BLaER1 (cell line): ENCODE data around the gene USP25.

Source experiments
- H3K27ac ChIP-seq: shearing (Covaris generic); formaldehyde crosslinking; 2 replicates; pipeline ENCODE4 v1.8.1; 2022
- H3K27me3 ChIP-seq: shearing (Covaris generic); formaldehyde crosslinking; 2 replicates; pipeline ENCODE4 v1.8.1; 2022
- H3K36me3 ChIP-seq: shearing (Covaris generic); formaldehyde crosslinking; 2 replicates; pipeline ENCODE4 v1.8.1; 2022
- H3K4me1 ChIP-seq: shearing (Covaris generic); formaldehyde crosslinking; 2 replicates; pipeline ENCODE4 v1.8.1; 2022
- H3K4me2 ChIP-seq: shearing (Covaris generic); formaldehyde crosslinking; 2 replicates; pipeline ENCODE4 v1.8.1; 2022
- H3K4me3 ChIP-seq: shearing (Covaris generic); formaldehyde crosslinking; 2 replicates; pipeline ENCODE4 v1.8.1; 2022
- H3K9ac ChIP-seq: shearing (Covaris generic); formaldehyde crosslinking; 2 replicates; pipeline ENCODE4 v1.8.1; 2022
- H3K9me3 ChIP-seq: shearing (Covaris generic); formaldehyde crosslinking; 2 replicates; pipeline ENCODE4 v1.8.1; 2022
- H4K20me1 ChIP-seq: shearing (Covaris generic); formaldehyde crosslinking; 2 replicates; pipeline ENCODE4 v1.8.1; 2022
- Cebpa-rat ChIP-seq: shearing (Covaris generic); IDR thresholded peaks from 2 replicates; pipeline ENCODE4 v1.8.1; 2022

The USP25 gene

DNA sequence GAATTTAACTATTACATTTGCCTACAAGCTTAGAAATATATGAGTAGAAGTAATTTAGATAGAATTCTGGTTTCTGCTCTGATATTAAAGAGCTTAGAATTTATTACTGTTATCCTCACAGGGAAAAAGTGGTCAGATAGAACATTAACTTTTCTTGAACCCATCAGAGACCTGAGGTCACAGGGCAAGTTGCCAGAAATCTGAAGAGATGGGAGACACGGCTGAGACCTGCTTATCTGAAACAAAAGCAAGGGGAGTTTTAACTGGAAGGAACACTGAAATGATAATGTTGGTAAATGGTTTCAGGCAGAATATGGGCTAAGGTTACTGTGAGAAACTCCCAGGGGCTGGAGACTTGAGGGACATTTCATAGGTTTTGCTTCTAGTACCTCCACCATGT lies 28.0 kb upstream of the USP25 start:
- H3K4me2 ChIP-seq = no peak overlapping the region

DNA sequence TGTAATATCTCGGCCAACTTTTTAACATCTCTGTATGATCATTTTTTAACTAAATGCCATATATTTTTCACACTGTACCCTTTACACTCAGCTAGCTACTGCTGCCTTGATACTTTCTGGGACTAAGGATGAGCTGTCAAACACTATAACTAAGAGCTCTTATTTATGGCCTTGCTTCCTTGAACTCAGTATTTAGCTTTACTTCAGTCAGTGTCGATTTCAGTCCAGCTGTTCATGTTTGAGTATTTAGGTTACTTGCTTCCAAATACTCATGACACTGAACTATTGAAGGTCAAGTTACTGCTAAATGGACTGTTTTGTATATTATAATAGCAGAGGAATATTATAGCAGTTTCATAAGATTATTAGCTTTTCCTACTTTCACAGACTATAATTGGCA lies 25.9 kb upstream of the USP25 start:
- Histone ChIP-seq H3K4me1 (no peaks in the 10 kb centered on the region), H3K4me3 (no peak overlapping the region), H3K36me3 (no peaks in the 10 kb centered on the region), H3K4me2 (no peak overlapping the region), H3K27me3 (no peaks in the 10 kb centered on the region), H3K9me3 (no peaks in the 10 kb centered on the region), H3K27ac (no peak overlapping the region), H3K9ac (no peak overlapping the region), H4K20me1 (no peaks in the 10 kb centered on the region)
- no peak for TF ChIP-seq Cebpa-rat

More for the DNA sequence above, 28.0 kb upstream of the USP25 start:
- Histone ChIP-seq H4K20me1 (no peaks in the 10 kb centered on the region), H3K36me3 (no peaks in the 10 kb centered on the region), H3K4me1 (no peaks in the 10 kb centered on the region), H3K9ac (no peak overlapping the region), H3K9me3 (no peaks in the 10 kb centered on the region), H3K4me3 (no peak overlapping the region), H3K27ac (no peak overlapping the region), H3K27me3 (no peaks in the 10 kb centered on the region)
- no peak for TF ChIP-seq Cebpa-rat

DNA sequence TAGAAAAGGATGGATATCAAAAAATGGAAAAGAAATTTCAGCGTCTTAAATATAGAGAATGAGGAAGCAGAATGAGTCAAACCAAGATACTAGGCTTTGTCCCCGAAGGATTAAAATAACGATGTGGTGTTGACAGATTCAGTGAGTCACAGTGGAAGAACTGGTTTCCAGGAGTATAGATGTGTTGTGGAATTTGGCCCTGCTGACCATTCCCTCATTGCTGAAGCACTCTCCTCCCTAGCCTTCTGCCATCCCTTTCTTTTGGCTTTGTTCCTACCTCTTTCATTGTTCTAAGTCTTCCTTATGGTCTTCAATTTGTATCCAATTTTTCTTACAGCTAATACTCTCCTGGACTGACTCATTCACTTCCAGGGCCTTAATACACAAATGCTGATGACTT lies 23.1 kb upstream of the USP25 start:
- Histone ChIP-seq H4K20me1 (no peaks in the 10 kb centered on the region), H3K9ac (no peak overlapping the region), H3K27ac (no peak overlapping the region)

DNA sequence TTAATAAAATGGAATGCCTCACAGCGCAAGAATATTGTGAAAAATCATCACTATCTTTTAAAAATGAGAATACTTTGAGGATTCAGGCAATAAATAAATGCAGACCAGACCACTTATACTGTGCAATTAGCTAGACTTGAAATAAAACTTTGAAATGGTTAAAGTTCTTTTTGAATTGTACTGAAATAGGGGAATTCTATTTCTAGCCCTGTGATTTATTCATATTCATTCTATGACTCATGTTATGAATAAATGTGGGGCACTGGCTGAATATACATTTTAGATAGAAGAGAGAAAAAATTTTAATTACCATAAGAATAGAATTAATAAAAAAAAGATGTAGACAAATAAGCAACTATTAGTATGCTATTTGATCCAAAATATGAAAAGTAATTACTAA lies 16.4 kb upstream of the USP25 start:
- Histone ChIP-seq H4K20me1 (no peaks in the 10 kb centered on the region), H3K9ac (no peak overlapping the region), H3K4me1 (no peaks in the 10 kb centered on the region), H3K36me3 (no peaks in the 10 kb centered on the region), H3K4me3 (no peak overlapping the region), H3K27ac (no peak overlapping the region), H3K4me2 (no peak overlapping the region), H3K27me3 (no peaks in the 10 kb centered on the region), H3K9me3 (no peaks in the 10 kb centered on the region)
- no peak for TF ChIP-seq Cebpa-rat

More for the DNA sequence above, 23.1 kb upstream of the USP25 start:
- no peak for TF ChIP-seq Cebpa-rat
- no peaks in the 10 kb centered on the region for H3K27me3 ChIP-seq
- no peak overlapping the region for H3K4me3 ChIP-seq
- no peaks in the 10 kb centered on the region for H3K4me1 ChIP-seq
- no peaks in the 10 kb centered on the region for H3K36me3 ChIP-seq
- no peaks in the 10 kb centered on the region for H3K9me3 ChIP-seq
- H3K4me2 ChIP-seq = no peak overlapping the region

DNA sequence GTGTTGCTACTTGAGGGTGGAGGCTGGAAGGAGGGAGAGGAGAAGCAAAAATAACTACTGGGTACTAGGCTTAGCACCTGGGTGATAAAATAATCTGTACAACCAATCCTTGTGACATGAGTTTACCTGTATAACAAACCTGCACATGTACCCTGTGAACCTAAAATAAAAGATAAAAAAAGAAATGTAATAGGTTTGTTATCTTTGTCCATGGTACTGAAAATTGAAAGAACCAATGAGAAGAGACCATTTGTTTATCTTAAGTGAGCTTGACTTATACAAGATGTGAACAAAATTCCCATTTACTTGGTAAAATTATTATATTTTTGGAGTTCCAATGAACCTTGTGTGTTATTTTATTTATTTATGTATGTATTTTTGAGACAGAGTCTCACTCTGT lies 11.1 kb upstream of the USP25 start:
- H3K4me3 ChIP-seq = no peak overlapping the region
- H3K27me3 ChIP-seq = no peaks in the 10 kb centered on the region
- no peaks in the 10 kb centered on the region for H3K9me3 ChIP-seq
- H4K20me1 ChIP-seq = no peaks in the 10 kb centered on the region
- no peak overlapping the region for H3K9ac ChIP-seq
- H3K36me3 ChIP-seq = no peaks in the 10 kb centered on the region
- no peak overlapping the region for H3K27ac ChIP-seq
- H3K4me2 ChIP-seq = no peak overlapping the region
- TF ChIP-seq Cebpa-rat = no peak
- no peaks in the 10 kb centered on the region for H3K4me1 ChIP-seq

DNA sequence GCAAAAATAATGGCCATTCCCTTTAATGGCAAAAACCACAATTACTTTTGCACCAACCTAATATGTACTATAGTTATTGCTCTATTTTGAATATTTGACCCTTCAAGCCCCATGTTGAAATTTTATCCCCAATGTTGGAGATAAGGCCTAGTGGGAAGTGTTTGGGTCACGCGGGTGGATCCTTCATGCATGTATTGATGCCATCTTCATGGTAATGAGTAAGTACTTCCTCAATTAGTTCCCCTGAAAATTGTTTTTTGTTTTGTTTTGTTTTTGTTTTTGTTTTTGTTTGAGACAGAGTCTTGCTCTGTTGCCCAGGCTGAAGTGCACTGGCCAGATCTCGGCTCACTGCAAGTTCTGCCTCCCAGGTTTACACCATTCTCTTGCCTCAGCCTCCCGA lies 9.8 kb upstream of the USP25 start:
- H3K4me1 ChIP-seq = no peaks in the 10 kb centered on the region
- no peak for TF ChIP-seq Cebpa-rat
- H3K27me3 ChIP-seq = no peaks in the 10 kb centered on the region
- no peak overlapping the region for H3K27ac ChIP-seq
- no peak overlapping the region for H3K4me2 ChIP-seq
- no peak overlapping the region for H3K4me3 ChIP-seq
- no peaks in the 10 kb centered on the region for H4K20me1 ChIP-seq
- H3K9ac ChIP-seq = no peak overlapping the region
- no peaks in the 10 kb centered on the region for H3K36me3 ChIP-seq
- no peaks in the 10 kb centered on the region for H3K9me3 ChIP-seq

DNA sequence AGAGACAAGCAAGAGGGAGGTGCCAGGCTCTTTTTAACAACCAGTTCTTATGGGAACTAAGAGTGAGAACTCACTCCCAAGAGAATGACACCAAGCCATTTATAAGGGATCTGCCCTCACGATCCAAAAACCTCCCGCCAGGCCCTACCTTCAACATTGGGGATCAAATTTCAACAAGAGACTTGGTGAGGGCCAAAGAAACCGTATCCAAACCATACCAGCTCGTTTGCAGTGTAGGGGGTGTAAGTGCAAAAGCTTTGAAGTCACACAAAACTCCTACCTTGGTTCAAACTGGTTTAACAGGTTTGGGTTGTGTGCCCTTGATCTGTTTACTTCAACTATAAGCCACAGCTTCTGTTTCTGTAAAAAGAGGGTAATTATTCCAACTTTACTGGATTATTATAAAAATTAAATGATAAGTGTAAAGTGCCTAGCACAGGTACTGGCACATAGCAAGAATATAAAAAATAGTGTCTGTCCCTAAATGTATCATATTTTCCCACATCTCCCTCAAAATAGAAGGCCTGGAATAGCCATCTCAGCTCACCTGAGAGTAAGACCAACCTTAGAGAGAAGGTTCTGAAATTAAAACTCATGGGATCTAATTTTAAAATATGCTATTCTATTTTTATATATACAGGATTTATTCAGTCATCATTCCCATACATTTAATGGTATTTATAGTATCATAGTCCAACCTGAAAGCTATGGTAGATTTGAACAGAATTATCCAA lies 7.0 kb upstream of the USP25 start:
- Histone ChIP-seq H3K27me3 (no peaks in the 10 kb centered on the region), H4K20me1 (no peaks in the 10 kb centered on the region), H3K4me3 (no peak overlapping the region), H3K36me3 (no peaks in the 10 kb centered on the region), H3K9ac (no peak overlapping the region), H3K9me3 (no peaks in the 10 kb centered on the region), H3K4me2 (no peak overlapping the region), H3K27ac (no peak overlapping the region), H3K4me1 (no peaks in the 10 kb centered on the region)
- no peak for TF ChIP-seq Cebpa-rat

DNA sequence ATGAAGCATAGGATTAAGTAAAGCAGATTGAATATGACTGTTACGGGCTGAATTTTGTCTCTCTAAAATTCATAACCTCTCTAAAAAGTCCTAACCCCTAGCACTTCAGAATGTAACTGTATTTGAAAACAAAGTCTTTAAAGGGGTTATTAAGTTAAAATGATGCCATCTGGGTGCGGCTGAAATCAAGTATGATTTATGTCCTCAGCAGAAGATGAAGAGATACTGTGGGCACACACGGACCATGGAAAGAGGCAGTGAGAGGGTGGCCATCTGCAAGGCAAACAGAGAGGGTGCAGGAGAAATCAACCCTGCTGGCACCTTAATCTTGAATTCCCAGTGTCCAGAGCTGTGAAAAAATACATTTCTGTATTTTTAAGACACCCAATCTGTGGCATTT lies 3.8 kb upstream of the USP25 start:
- H4K20me1 ChIP-seq = peaks cover 7% of the 10 kb centered on the region
- no peaks in the 10 kb centered on the region for H3K4me1 ChIP-seq
- no peaks in the 10 kb centered on the region for H3K27me3 ChIP-seq
- no peak overlapping the region for H3K9ac ChIP-seq
- H3K36me3 ChIP-seq = no peaks in the 10 kb centered on the region
- H3K4me2 ChIP-seq = no peak overlapping the region
- TF ChIP-seq Cebpa-rat = no peak
- no peak overlapping the region for H3K27ac ChIP-seq
- no peaks in the 10 kb centered on the region for H3K9me3 ChIP-seq
- H3K4me3 ChIP-seq = no peak overlapping the region

DNA sequence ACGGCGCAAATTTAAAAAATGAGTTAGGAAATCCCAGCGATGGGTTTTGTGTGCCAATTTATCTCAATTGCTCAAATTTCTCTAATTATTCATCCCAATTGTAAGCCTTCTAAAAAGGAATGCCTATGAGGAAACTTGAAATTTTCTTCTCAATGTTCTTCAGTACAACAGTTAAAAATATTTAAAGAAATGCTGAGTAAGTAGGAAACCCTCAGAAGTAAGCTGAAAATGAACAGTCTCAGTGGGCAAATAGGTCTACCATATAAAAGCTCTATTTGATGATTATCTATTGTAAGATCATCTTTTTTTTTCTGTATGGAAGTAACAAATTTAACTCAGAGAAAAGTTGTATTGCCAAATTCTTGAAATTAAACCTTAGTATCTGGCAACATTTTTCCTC lies 1.7 kb upstream of the USP25 start:
- H3K4me1 ChIP-seq = peaks cover 14% of the 10 kb centered on the region
- H3K27ac ChIP-seq = no peak overlapping the region
- H3K36me3 ChIP-seq = no peaks in the 10 kb centered on the region
- no peak overlapping the region for H3K4me2 ChIP-seq
- peaks cover 24% of the 10 kb centered on the region for H4K20me1 ChIP-seq
- no peaks in the 10 kb centered on the region for H3K9me3 ChIP-seq
- TF ChIP-seq Cebpa-rat = no peak
- H3K27me3 ChIP-seq = no peaks in the 10 kb centered on the region
- no peak overlapping the region for H3K4me3 ChIP-seq
- H3K9ac ChIP-seq = no peak overlapping the region

DNA sequence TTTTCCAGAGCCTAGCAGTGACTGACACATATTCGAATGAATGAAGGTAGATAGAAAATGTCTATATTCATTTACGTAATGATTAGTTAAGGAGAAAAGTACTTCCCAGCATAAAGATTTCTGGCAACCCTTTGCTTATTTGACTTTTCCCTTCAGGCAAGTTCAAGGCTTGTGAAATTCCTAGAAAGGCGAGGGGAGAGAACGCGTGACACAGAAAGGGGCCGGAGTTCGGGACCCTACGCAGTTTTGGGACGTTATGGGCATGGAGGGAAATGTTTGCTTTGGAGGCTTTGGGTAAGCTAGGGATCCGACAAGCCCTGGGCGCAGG lies 472 bp upstream of the USP25 start:
- Histone ChIP-seq H3K4me1 (peaks cover 23% of the 10 kb centered on the region), H3K36me3 (no peaks in the 10 kb centered on the region), H3K27me3 (no peaks in the 10 kb centered on the region), H4K20me1 (peaks cover 34% of the 10 kb centered on the region), H3K4me3 (peak overlapping the region; percentile 93), H3K27ac (no peak overlapping the region), H3K4me2 (peak overlapping the region; percentile 81), H3K9ac (peak overlapping the region; percentile 64; the same call in 1 of the 2 replicates), H3K9me3 (peaks cover 5% of the 10 kb centered on the region; the same call in 1 of the 2 replicates)
- TF ChIP-seq Cebpa-rat = no peak
